GM23248 (cell line): ENCODE results near the gene ABLIM2. TPM values are rescaled to one million over a fixed set of nuclear protein-coding genes. Genes with fewer than 3 reads are reported as not detected.

Source experiments
- DNase-seq: peaks from one replicate; pipeline ENCODE4 v3.0.0-alpha.2; 2015
- H2AFZ ChIP-seq: fragments of 200-600 bp; sonication (generic); 2 replicates; pipeline ENCODE4 v1.6.1; 2016; ENCODE audit warnings: antibody characterized with exemption
- H3F3A ChIP-seq: fragments of 200-600 bp; sonication (generic); 2 replicates; pipeline ENCODE4 v1.6.1; 2016; ENCODE audit warnings: mild to moderate bottlenecking, antibody characterized with exemption, mixed run types; ENCODE audit not compliant: insufficient read depth
- H3K27ac ChIP-seq: fragments of 200-600 bp; sonication (generic); 2 replicates; pipeline ENCODE4 v1.5.1; 2016; ENCODE audit warnings: mild to moderate bottlenecking
- H3K27me3 ChIP-seq: fragments of 200-600 bp; sonication (generic); replicated peaks from 2 replicates; pipeline ENCODE4 v1.6.1; 2016; ENCODE audit warnings: mild to moderate bottlenecking; ENCODE audit not compliant: insufficient read depth
- H3K36me3 ChIP-seq: fragments of 200-600 bp; sonication (generic); 2 replicates; pipeline ENCODE4 v1.6.1; 2016; ENCODE audit warnings: low read depth, mild to moderate bottlenecking
- H3K4me1 ChIP-seq: fragments of 200-600 bp; sonication (generic); 2 replicates; pipeline ENCODE4 v1.6.1; 2016; ENCODE audit warnings: mild to moderate bottlenecking; ENCODE audit not compliant: insufficient read depth
- H3K4me2 ChIP-seq: fragments of 200-600 bp; sonication (generic); one replicate; pipeline ENCODE4 v1.6.1; 2016; ENCODE audit warnings: mild to moderate bottlenecking; ENCODE audit not compliant: unreplicated experiment
- H3K4me3 ChIP-seq: fragments of 200-600 bp; sonication (generic); 2 replicates; pipeline ENCODE4 v1.5.1; 2016; ENCODE audit warnings: mild to moderate bottlenecking
- H3K79me2 ChIP-seq: fragments of 200-600 bp; sonication (generic); 2 replicates; pipeline ENCODE4 v1.6.1; 2016; ENCODE audit warnings: mild to moderate bottlenecking; ENCODE audit not compliant: insufficient read depth
- H3K9ac ChIP-seq: fragments of 200-600 bp; sonication (generic); 2 replicates; pipeline ENCODE4 v1.6.1; 2016; ENCODE audit warnings: mild to moderate bottlenecking
- H3K9me2 ChIP-seq: fragments of 200-600 bp; sonication (generic); 2 replicates; pipeline ENCODE4 v1.6.1; 2016; ENCODE audit warnings: mixed run types, mild to moderate bottlenecking, moderate library complexity; ENCODE audit not compliant: insufficient read depth
- H3K9me3 ChIP-seq: fragments of 200-600 bp; sonication (generic); one replicate; pipeline ENCODE4 v1.6.1; 2017; ENCODE audit warnings: low read depth
- H4K20me1 ChIP-seq: fragments of 200-600 bp; sonication (generic); 2 replicates; pipeline ENCODE4 v1.6.0; 2016; ENCODE audit not compliant: insufficient read depth
- EZH2 ChIP-seq: fragments of 200-600 bp; sonication (generic); IDR thresholded peaks from 2 replicates; pipeline ENCODE4 v1.6.1; 2018; ENCODE audit warnings: antibody characterized with exemption, mild to moderate bottlenecking; ENCODE audit not compliant: insufficient read depth, poor library complexity, severe bottlenecking
- EZH2phosphoT487 ChIP-seq: fragments of 200-600 bp; sonication (generic); IDR thresholded peaks from 2 replicates; pipeline ENCODE4 v1.6.1; 2018; ENCODE audit warnings: antibody characterized with exemption, moderate library complexity, mild to moderate bottlenecking, low read depth; ENCODE audit not compliant: insufficient read depth
- WGBS, 2 experiments: methylation state at CpG; one replicate each; pipeline ENCODE4 v1.1.6; 2015 to 2017; ENCODE audit warnings: low lambda C conversion rate in 2 of 2, low coverage in 1 of 2; ENCODE audit errors: missing lambda C conversion rate in 2 of 2; 5-methylcytosine and 5-hydroxymethylcytosine counted together
- in situ Hi-C: fragments of 300-500 bp; cut with MboI; formaldehyde crosslinking; loops from 2 replicates; pipeline ENCODE4 v1.15.0; 2020
- polyA plus RNA-seq: library from polyadenylated mRNA; unstranded; fragments of >200 nt; fragmentation: Nextera tagmentation; extraction: Ambion mirVana; gene quantifications from 2 replicates; pipeline ENCODE4 v1.2.1, GENCODE V29; 2016
- total RNA-seq: library from RNA; depleted of rRNA; stranded (reverse); fragments of >200 nt; shearing (Covaris generic); gene quantifications from 2 replicates; pipeline ENCODE4 v1.2.3, GENCODE V29; 2014

The ABLIM2 gene
- total and polyA plus RNA-seq, 2 experiments from 2014 or later: not detected

DNA sequence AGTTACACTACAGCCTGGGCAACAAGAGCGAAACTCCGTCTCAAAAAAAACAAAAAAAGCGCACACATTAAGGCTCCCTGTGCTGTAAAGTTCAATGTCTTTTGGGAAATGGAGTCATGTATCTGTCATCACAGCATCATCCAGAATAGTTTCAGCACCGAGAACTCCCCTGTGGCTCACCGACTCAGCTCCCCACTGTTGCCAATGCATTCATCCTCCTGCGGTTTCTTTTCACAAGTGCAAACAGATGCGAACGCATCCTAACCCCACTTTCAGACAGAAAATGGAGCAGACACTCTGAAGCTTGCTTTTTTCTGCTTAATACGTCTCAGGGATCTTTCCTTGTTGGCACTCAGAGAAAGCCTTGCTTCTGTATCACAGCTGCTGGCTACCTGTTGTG lies 26.7 kb upstream of the ABLIM2 start:
- H3F3A ChIP-seq: peaks cover 18% of the 10 kb centered on the region
- WGBS, 2 experiments: 1 to 4% methylated on average over 9 of the region's 9 CpGs
- H3K9me3 ChIP-seq: no peaks in the 10 kb centered on the region
- H3K4me1 ChIP-seq: peaks cover 18% of the 10 kb centered on the region
- peak overlapping the region; percentile 53 for H3K4me2 ChIP-seq
- peak overlapping the region; percentile 33; the same call in 1 of the 2 replicates for H3K4me3 ChIP-seq
- H3K36me3 ChIP-seq: no peaks in the 10 kb centered on the region
- TF ChIP-seq EZH2phosphoT487 (peak; percentile 92), EZH2 (no peak)
- DNase-seq: peak; percentile 96
- no peaks in the 10 kb centered on the region for H3K79me2 ChIP-seq
- in situ Hi-C loops: no loop called here
- H3K27ac ChIP-seq: peak overlapping the region; percentile 47
- peak overlapping the region; percentile 10; the same call in 1 of the 2 replicates for H3K9ac ChIP-seq
- no peaks in the 10 kb centered on the region for H3K9me2 ChIP-seq
- no peaks in the 10 kb centered on the region for H4K20me1 ChIP-seq
- H2AFZ ChIP-seq: no peak overlapping the region
- H3K27me3 ChIP-seq: no peaks in the 10 kb centered on the region

DNA sequence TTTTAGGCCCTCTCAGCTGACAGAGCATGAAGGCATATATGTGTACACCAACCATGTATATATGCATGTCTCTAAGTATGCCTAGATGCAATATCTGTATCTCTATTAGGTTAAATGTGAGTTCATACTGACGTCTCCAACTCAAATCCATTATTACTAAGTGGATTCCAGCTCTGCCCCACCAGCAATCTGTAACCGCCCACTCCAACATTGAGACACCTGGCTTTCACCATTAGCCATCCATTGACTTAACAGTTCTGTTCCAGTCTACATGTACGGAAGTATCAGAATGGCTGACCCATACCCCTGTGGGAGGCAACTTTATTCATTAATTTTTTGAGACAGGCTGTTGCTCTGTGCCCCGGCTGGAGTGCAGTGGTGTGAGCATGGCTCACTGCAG lies 25.4 kb upstream of the ABLIM2 start:
- no peak for DNase-seq
- no peak overlapping the region for H3K4me3 ChIP-seq
- no peak overlapping the region for H3K27ac ChIP-seq
- in situ Hi-C loops: no loop called here
- H2AFZ ChIP-seq: no peak overlapping the region
- no peaks in the 10 kb centered on the region for H3K79me2 ChIP-seq
- H3K36me3 ChIP-seq: no peaks in the 10 kb centered on the region
- no peak overlapping the region for H3K4me2 ChIP-seq
- 74 to 80% methylated on average over 4 of the region's 4 CpGs for WGBS, 2 experiments
- no peaks in the 10 kb centered on the region for H4K20me1 ChIP-seq
- H3K9me2 ChIP-seq: no peaks in the 10 kb centered on the region
- H3K27me3 ChIP-seq: no peaks in the 10 kb centered on the region; the same call in 1 of the 2 replicates
- no peak overlapping the region for H3K9ac ChIP-seq
- H3K9me3 ChIP-seq: no peaks in the 10 kb centered on the region
- TF ChIP-seq EZH2phosphoT487 (no peak), EZH2 (no peak)
- peaks cover 18% of the 10 kb centered on the region for H3F3A ChIP-seq
- peaks cover 18% of the 10 kb centered on the region for H3K4me1 ChIP-seq

DNA sequence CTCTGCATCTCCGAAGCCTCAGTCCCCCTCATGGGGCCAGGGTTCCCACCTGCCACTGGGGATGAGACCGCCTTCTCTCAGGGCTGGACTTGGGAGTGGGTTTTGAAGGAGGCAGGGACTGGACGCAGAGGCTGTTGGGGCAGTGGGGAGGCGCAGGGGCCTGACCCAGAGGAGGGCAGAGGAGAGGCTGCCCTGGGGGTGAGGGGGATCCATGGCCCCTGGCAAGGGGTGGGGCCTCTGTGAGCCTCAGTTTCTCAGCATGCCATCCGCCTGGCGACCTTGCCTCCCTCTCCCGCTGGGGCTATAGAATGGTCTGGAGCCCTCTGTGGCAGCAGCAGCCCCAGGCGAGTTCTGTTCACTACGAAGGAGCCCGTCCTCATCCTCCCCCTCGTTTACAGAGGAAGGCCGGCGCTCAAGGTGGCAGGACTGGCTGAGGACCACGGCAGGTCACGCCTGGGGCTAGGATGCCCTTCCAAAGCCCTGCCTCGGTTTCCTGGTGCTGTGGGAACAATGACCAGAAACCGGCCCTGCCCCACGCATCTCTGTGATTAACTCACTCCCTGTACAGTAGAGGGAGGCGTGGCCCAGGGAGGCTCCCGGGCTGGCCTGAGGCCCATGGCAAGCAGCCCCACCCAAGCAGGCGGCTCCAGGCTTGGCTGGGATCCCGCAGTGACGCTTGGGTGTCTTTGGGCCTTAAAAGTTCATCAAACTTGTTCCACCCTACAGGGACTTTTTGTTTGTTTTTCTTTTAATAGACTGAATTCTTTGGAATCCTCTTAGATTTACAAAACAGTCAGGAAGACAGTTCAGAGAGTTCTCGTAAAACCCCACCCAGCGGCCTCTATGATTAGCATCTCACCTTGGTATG lies 24.5 kb upstream of the ABLIM2 start:
- Histone ChIP-seq H3K9ac (no peak overlapping the region), H3K9me2 (no peaks in the 10 kb centered on the region), H4K20me1 (no peaks in the 10 kb centered on the region), H2AFZ (no peak overlapping the region), H3K79me2 (no peaks in the 10 kb centered on the region), H3K4me3 (no peak overlapping the region), H3K27me3 (no peaks in the 10 kb centered on the region; the same call in 1 of the 2 replicates), H3K4me2 (no peak overlapping the region), H3F3A (peaks cover 18% of the 10 kb centered on the region), H3K4me1 (peaks cover 18% of the 10 kb centered on the region), H3K36me3 (no peaks in the 10 kb centered on the region), H3K27ac (no peak overlapping the region), H3K9me3 (no peaks in the 10 kb centered on the region)
- in situ Hi-C loops: no loop called here
- TF ChIP-seq EZH2phosphoT487 (no peak), EZH2 (no peak)
- DNase-seq: peak; percentile 94
- 45 to 47% methylated on average over 20 to 25 of the region's 25 CpGs for WGBS, 2 experiments

DNA sequence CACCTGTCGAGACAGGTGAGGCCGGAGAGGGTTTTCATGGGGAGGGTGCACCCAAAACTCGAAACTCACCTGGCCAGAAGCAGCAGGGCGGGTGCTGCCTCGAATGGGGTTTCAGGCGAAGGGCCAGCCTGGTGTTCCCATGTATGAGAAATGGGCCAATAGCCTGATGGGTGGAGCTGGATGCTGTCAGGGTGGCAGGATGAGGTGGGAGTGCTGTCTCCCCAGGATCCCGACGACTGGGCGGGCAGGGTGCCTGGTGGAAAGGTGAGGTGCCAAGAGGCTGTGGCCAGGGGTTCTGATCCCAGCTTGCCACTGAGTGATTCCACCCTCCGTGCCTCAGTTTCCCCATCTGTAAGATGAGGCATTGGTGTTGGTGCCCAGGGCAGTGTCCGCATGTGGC lies 23.7 kb upstream of the ABLIM2 start:
- H3K27ac ChIP-seq: no peak overlapping the region
- 87 to 88% methylated on average over 11 of the region's 11 CpGs for WGBS, 2 experiments
- no peaks in the 10 kb centered on the region for H4K20me1 ChIP-seq
- no peak for DNase-seq
- H3K4me1 ChIP-seq: peaks cover 18% of the 10 kb centered on the region
- H3F3A ChIP-seq: peaks cover 18% of the 10 kb centered on the region
- TF ChIP-seq EZH2phosphoT487 (no peak), EZH2 (no peak)
- no peaks in the 10 kb centered on the region for H3K9me3 ChIP-seq
- in situ Hi-C loops: no loop called here
- no peak overlapping the region for H2AFZ ChIP-seq
- no peak overlapping the region for H3K4me3 ChIP-seq
- H3K9me2 ChIP-seq: no peaks in the 10 kb centered on the region
- H3K9ac ChIP-seq: no peak overlapping the region
- H3K79me2 ChIP-seq: no peaks in the 10 kb centered on the region
- H3K36me3 ChIP-seq: no peaks in the 10 kb centered on the region
- H3K27me3 ChIP-seq: no peaks in the 10 kb centered on the region; the same call in 1 of the 2 replicates
- no peak overlapping the region for H3K4me2 ChIP-seq
